Progenitor cell of endocrine pancreas (in vitro differentiated cells): ENCODE measurements around the gene ZNF644. TPM values are rescaled to one million over a fixed set of nuclear protein-coding genes. Genes with fewer than 3 reads are reported as not detected.
"Not testable (repeated sequence)": the region's sequence is repeated elsewhere in the genome, so short reads cannot be mapped to it uniquely, and the experiment has no call there.

ENCODE experiments used
- DNase-seq: peaks from one replicate; pipeline ENCODE4 v3.0.0; 2021; ENCODE audit warnings: low spot score; ENCODE audit not compliant: unreplicated experiment
- H3K27ac Mint-ChIP-seq: 2 replicates; pipeline ENCODE4 v1.8.0; 2021; ENCODE audit warnings: mild to moderate bottlenecking, moderate library complexity, mixed read lengths
- H3K27me3 Mint-ChIP-seq: 2 replicates; pipeline ENCODE4 v1.8.0; 2021; ENCODE audit warnings: mixed read lengths
- H3K36me3 Mint-ChIP-seq: 2 replicates; pipeline ENCODE4 v1.8.0; 2022; ENCODE audit warnings: mixed read lengths; ENCODE audit not compliant: insufficient read depth
- H3K4me1 Mint-ChIP-seq: 2 replicates; pipeline ENCODE4 v1.8.0; 2021; ENCODE audit warnings: low read depth, mixed read lengths
- H3K4me3 Mint-ChIP-seq: 2 replicates; pipeline ENCODE4 v1.8.0; 2021; ENCODE audit warnings: low read depth, mild to moderate bottlenecking, moderate library complexity, mixed read lengths
- H3K9me3 Mint-ChIP-seq: 2 replicates; pipeline ENCODE4 v1.8.0; 2021; ENCODE audit warnings: low read depth, mixed read lengths
- CTCF ChIP-seq: fragments of 200-600 bp; sonication (generic); IDR thresholded peaks from one replicate; pipeline ENCODE4 v1.5.0; 2021; ENCODE audit warnings: antibody characterized with exemption, mild to moderate bottlenecking; ENCODE audit not compliant: unreplicated experiment
- total RNA-seq: library from RNA; stranded (reverse); gene quantifications from 2 replicates; pipeline ENCODE4 v1.2.1, GENCODE V29; 2021

ZNF644 gene
- total RNA-seq, 1 donor from 2014 or later: 101 TPM

- peaks cover 16% of the 10 kb centered on the region for H3K4me1 Mint-ChIP-seq
- H3K27ac Mint-ChIP-seq: no peak overlapping the region
- H3K27me3 Mint-ChIP-seq: no peaks in the 10 kb centered on the region
- TF ChIP-seq CTCF: no peak
- H3K9me3 Mint-ChIP-seq: no peaks in the 10 kb centered on the region
- DNase-seq: no peak
- no peak overlapping the region for H3K4me3 Mint-ChIP-seq
- H3K36me3 Mint-ChIP-seq: peaks cover 34% of the 10 kb centered on the region
These were observed 81.1 kb downstream of the ZNF644 start for GRCh38 chr1:90940746-90941145.

GRCh38 chr1:90936731-90937130, 85.1 kb downstream of the ZNF644 start:
- no peak overlapping the region for H3K27ac Mint-ChIP-seq
- no peaks in the 10 kb centered on the region for H3K27me3 Mint-ChIP-seq
- no peak for TF ChIP-seq CTCF
- peaks cover 38% of the 10 kb centered on the region for H3K36me3 Mint-ChIP-seq
- DNase-seq: no peak
- H3K9me3 Mint-ChIP-seq: no peaks in the 10 kb centered on the region
- peaks cover 22% of the 10 kb centered on the region for H3K4me1 Mint-ChIP-seq
- no peak overlapping the region for H3K4me3 Mint-ChIP-seq

DNA sequence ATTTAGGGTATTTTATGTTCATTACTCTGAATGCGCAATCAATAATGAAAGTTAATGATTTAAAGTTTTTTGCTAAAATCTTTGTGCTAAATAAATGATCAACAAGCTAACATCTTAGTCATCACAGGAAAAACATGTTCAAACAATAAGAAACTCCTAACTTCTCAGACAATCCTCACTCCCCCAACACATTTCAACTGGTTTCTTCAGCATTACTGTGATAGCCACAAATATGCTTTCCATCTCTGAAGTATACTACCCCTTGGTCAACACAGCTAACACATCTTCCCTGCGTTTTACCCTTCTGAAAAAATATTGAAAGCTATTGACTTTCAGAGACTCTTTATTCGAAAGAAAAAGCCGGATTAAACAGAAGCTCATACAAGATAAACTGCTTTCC, 85.8 kb downstream of the ZNF644 start:
- peaks cover 38% of the 10 kb centered on the region for H3K36me3 Mint-ChIP-seq
- no peak for DNase-seq
- TF ChIP-seq CTCF: no peak
- peak overlapping the region; percentile 82 for H3K27ac Mint-ChIP-seq
- no peaks in the 10 kb centered on the region for H3K9me3 Mint-ChIP-seq
- H3K4me3 Mint-ChIP-seq: peak overlapping the region; percentile 3
- no peaks in the 10 kb centered on the region for H3K27me3 Mint-ChIP-seq
- peaks cover 22% of the 10 kb centered on the region for H3K4me1 Mint-ChIP-seq

GRCh38 chr1:90928231-90928630, 93.6 kb downstream of the ZNF644 start:
- not testable (repeated sequence) for H3K9me3 Mint-ChIP-seq, H3K4me3 Mint-ChIP-seq, DNase-seq, H3K36me3 Mint-ChIP-seq, H3K27me3 Mint-ChIP-seq, H3K27ac Mint-ChIP-seq
- peaks cover 30% of the 10 kb centered on the region for H3K4me1 Mint-ChIP-seq

DNA sequence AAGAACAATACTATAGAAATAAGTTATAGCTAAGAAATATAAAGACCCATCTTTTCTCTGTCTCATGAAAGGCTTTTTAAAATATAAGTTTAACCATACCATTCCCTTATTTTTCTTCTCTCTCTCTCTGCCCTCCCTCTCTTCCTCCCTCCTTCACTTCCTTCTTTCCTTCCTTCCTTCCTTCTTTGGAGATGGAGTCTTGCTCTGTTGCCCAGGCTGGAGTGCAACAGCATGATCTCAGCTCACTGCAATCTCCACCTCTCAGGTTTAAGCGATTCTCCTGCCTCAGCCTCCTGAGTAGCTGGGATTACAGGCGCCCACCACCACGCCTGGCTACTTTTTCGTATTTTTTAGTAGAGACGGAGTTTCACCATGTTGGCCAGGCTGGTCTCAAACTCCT, 94.2 kb downstream of the ZNF644 start:
- Mint-ChIP-seq H3K4me1 (peaks cover 35% of the 10 kb centered on the region), H3K27ac (peak overlapping the region; percentile 71)
- not testable (repeated sequence) for H3K36me3 Mint-ChIP-seq, H3K4me3 Mint-ChIP-seq, DNase-seq, H3K9me3 Mint-ChIP-seq, H3K27me3 Mint-ChIP-seq

DNA sequence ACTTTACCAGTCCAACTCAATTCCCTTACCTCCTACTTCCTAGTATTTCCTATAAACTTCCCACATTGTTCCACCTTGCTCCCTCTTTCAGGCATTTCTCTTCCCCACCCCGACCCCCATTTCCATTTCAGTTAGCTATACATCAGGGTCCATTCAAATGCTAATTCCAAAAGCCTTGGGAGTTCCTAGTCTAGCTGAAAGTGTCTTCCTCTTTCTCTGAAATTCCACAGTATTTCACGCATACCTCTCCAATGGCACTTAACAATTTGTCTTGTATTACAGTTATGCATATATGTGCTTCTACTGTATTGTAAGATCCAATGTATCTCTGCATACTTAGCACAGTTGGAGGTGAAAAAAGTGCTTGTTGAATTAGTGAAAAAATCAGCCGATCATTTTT, 94.9 kb downstream of the ZNF644 start:
- no peak for TF ChIP-seq CTCF
- no peak for DNase-seq
- peaks cover 35% of the 10 kb centered on the region for H3K4me1 Mint-ChIP-seq
- H3K36me3 Mint-ChIP-seq: peaks cover 9% of the 10 kb centered on the region
- no peak overlapping the region for H3K27ac Mint-ChIP-seq
- H3K4me3 Mint-ChIP-seq: no peak overlapping the region
- H3K27me3 Mint-ChIP-seq: no peaks in the 10 kb centered on the region
- peaks cover 4% of the 10 kb centered on the region for H3K9me3 Mint-ChIP-seq
